ENCODE results near the gene FLNC. TPM values are rescaled to one million over a fixed set of nuclear protein-coding genes. Genes with fewer than 3 reads are reported as not detected.

FLNC gene
- total and polyA plus RNA-seq, 9 of the 15 experiments (the other 6 are each of a cell fraction or from before 2014, with no cell fraction given): 0.90 to 155 (median 28.8) TPM

DNA sequence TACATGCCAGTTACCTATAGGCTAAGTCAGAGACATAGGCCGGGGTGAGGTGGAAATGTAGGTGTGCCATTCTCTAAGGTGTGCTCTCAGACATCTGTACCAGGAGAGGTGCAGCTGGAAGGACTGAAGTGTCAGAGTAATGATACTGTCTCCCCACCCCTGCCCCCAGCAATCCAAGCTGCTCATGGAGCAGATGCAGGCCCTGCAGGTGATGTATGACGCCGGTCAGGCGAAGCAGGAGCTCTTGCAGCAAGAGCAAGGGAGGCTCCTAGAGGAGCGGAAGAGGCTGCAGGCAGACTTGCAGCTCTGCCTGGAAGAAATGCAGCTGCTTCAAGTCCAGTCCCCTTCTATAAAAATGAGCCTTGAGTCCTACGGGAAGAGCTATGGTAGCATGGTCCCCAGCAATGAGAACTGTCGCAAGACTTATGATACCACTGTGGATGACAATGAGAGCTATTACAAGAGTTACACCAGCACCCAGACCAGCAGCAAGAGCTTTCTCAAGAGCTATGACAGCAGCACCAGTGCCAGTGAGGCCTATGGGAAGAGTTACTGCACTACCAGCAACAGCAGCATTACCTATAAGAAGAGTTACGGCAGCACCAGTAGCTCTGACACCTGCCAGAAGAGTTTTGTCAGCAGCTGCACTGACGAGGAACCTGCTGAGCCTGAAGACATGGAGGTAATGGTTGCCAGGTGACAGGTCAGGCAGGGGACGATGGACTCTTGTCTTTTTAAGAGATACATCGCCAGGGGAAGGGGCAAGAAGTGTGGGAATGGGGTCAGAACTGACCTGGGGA is 18.4 kb upstream of the FLNC start:
- H3K4me3 ChIP-seq: no peak overlapping the region
- H3K4me1 ChIP-seq (replicated peaks in 1 of 2; ENCODE audit: control insufficient read depth in 2 of 2, insufficient read depth in 2 of 2, low read length in 2 of 2): peaks cover 26 to 33% of the 10 kb centered on the region in 2 experiments; a peak in 4 of 5 replicates
- peak overlapping the region; percentile 58; the same call in 1 of the 2 replicates for H3K4me2 ChIP-seq (ENCODE audit: insufficient read depth, low read length)
- in situ Hi-C loops (cut with MboI) (no loop called here), intact Hi-C loops (cut with micrococcal nuclease) (no loop called here)
- no TSS peak for BruUV-seq (replicated peaks)
- ATAC-seq: peak; percentile 5; the same call in 2 of the 3 replicates
- H3K36me3 ChIP-seq (ENCODE audit: control insufficient read depth, insufficient read depth, low read length): peaks cover 44% of the 10 kb centered on the region
- H3K9me3 ChIP-seq (replicated peaks; ENCODE audit: control insufficient read depth, insufficient read depth, low read depth, low read length): no peaks in the 10 kb centered on the region
- no peaks in the 10 kb centered on the region for H3K27me3 ChIP-seq (ENCODE audit: control insufficient read depth in 2 of 2, insufficient read depth in 2 of 2, low read length in 2 of 2)
- FAIRE-seq: no peak
- CTCF ChIA-PET (ENCODE audit: low intra/inter-chr PET ratio): no interaction called here
- peak overlapping the region in 1 of 2 experiments; percentile 28; a peak in 1 of 4 replicates for H3K9ac ChIP-seq (ENCODE audit: insufficient read depth in 1 of 2, low read depth in 2 of 2, low read length in 2 of 2)
- H3K9me1 ChIP-seq (ENCODE audit: control insufficient read depth, insufficient read depth, low read length): peaks cover 6% of the 10 kb centered on the region
- no peak for DNase-seq (ENCODE audit: extremely low read depth in 1 of 4, low spot score in 3 of 4)
- H2AFZ ChIP-seq (ENCODE audit: low read depth, low read length): peak overlapping the region; percentile 48
- POLR2A ChIA-PET: interaction anchor here (0.5 to 4.7 kb wide), 16 partner anchors 7 to 74 kb away, joined by 3 to 20 read pairs (median 5); no protein-coding TSS in a partner anchor
- H3K79me2 ChIP-seq (ENCODE audit: control insufficient read depth, insufficient read depth, low read length): no peaks in the 10 kb centered on the region
- WGBS (ENCODE audit: insufficient coverage, low coverage, missing lambda C conversion rate): 59% methylated on average over 11 of the region's 11 CpGs
- H4K20me1 ChIP-seq (replicated peaks; ENCODE audit: control insufficient read depth, insufficient read depth, low read length): no peaks in the 10 kb centered on the region
- H3K27ac ChIP-seq (ENCODE audit: extremely low read depth, low read depth, low read length): no peak overlapping the region; the same call in 2 of the 3 replicates
- TF ChIP-seq ZNF668 (CRISPR knock-in tag; IDR thresholded peaks at IDR 0.05) (no peak), ZNF785 (CRISPR knock-in tag; IDR thresholded peaks at IDR 0.05) (no peak), JUNB (CRISPR knock-in tag; conservative IDR thresholded peaks at IDR 0.05) (no peak), MTA3 (IDR thresholded peaks at IDR 0.05; ENCODE audit: borderline replicate concordance) (no peak), ZBED1 (IDR thresholded peaks at IDR 0.05) (0 out of 2 replicates have a peak, but pooled peaks have one; percentile 7), CC2D1A (IDR thresholded peaks at IDR 0.05) (no peak), CBX8 (IDR thresholded peaks at IDR 0.05; ENCODE audit: borderline replicate concordance, extremely low read depth, low read depth, low read length, poor library complexity, severe bottlenecking) (no peak), THRB (CRISPR knock-in tag; conservative IDR thresholded peaks at IDR 0.05) (no peak), SP2 (IDR thresholded peaks at IDR 0.05; ENCODE audit: extremely low read depth, low read depth, low read length, poor library complexity, severe bottlenecking) (no peak), ZNF143 (CRISPR knock-in tag; IDR thresholded peaks at IDR 0.05) (no peak), SMARCC2 (IDR thresholded peaks at IDR 0.05; ENCODE audit: low read depth) (no peak), SMAD3 (CRISPR knock-in tag; conservative IDR thresholded peaks at IDR 0.05) (no peak), PHF20 (IDR thresholded peaks at IDR 0.05; ENCODE audit: partially characterized antibody) (no peak), JUN (IDR thresholded peaks at IDR 0.05; ENCODE audit: borderline replicate concordance, low read depth, low read length) (no peak), JUN (CRISPR knock-in tag; IDR thresholded peaks at IDR 0.05; ENCODE audit: borderline replicate concordance) (no peak), NR2C1 (IDR thresholded peaks at IDR 0.05) (no peak), NR2C1 (tag; IDR thresholded peaks at IDR 0.05) (no peak), MEF2A (IDR thresholded peaks at IDR 0.05; ENCODE audit: control insufficient read depth, low read depth, low read length) (no peak)
- TF ChIP-seq, protein P1, sequence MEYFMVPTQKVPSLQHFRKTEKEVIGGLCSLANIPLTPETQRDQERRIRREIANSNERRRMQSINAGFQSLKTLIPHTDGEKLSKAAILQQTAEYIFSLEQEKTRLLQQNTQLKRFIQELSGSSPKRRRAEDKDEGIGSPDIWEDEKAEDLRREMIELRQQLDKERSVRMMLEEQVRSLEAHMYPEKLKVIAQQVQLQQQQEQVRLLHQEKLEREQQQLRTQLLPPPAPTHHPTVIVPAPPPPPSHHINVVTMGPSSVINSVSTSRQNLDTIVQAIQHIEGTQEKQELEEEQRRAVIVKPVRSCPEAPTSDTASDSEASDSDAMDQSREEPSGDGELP (CRISPR knock-in tag; IDR thresholded peaks at IDR 0.05; ENCODE audit: borderline replicate concordance): no peak
- TF ChIP-seq, protein P2, sequence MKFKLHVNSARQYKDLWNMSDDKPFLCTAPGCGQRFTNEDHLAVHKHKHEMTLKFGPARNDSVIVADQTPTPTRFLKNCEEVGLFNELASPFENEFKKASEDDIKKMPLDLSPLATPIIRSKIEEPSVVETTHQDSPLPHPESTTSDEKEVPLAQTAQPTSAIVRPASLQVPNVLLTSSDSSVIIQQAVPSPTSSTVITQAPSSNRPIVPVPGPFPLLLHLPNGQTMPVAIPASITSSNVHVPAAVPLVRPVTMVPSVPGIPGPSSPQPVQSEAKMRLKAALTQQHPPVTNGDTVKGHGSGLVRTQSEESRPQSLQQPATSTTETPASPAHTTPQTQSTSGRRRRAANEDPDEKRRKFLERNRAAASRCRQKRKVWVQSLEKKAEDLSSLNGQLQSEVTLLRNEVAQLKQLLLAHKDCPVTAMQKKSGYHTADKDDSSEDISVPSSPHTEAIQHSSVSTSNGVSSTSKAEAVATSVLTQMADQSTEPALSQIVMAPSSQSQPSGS (CRISPR knock-in tag; IDR thresholded peaks at IDR 0.05): no peak
